GM12878 (cell line): ENCODE data around the gene TMEM272. TPM values are rescaled to one million over a fixed set of nuclear protein-coding genes. Genes with fewer than 3 reads are reported as not detected.

Source experiments
- ATAC-seq: fragments of 200-7000 bp; cut with Tn5 transposase; 3 replicates; pipeline ENCODE4 v1.9.1; 2020; ENCODE audit warnings: mild to moderate bottlenecking, moderate library complexity
- BruUV-seq: library from RNA; stranded (reverse); fragments of 400-500 nt; replicated peaks from 2 replicates; lab custom pipeline; 2021; lab: Mats Ljungman, UMichigan
- CTCF ChIA-PET: fragments of 300-600 bp; sonication (Branson Sonifier 250); formaldehyde crosslinking; extraction: SDS; loops from one replicate; lab custom pipeline; 2021; ENCODE audit warnings: inconsistent platforms; lab: Yijun Ruan, JAX
- POLR2A ChIA-PET: fragments of 350-600 bp; formaldehyde crosslinking; extraction: SDS; loops from one replicate; lab custom pipeline; 2021; ENCODE audit warnings: inconsistent platforms; lab: Charles Lee
- RAD21 ChIA-PET: fragments of 300-600 bp; sonication (Branson Sonifier 250); formaldehyde crosslinking; loops from one replicate; lab custom pipeline; 2023; ENCODE audit warnings: antibody characterized with exemption; ENCODE audit not compliant: unreplicated experiment; lab: Charles Lee
- SMC1A ChIA-PET: fragments of 300-600 bp; sonication (Branson Sonifier 250); formaldehyde crosslinking; loops from one replicate; lab custom pipeline; 2023; ENCODE audit not compliant: unreplicated experiment, uncharacterized antibody; lab: Charles Lee
- DNase-seq: peaks from one replicate; pipeline ENCODE4 v3.0.0-alpha.2; 2011; ENCODE audit warnings: low read depth, low spot score
- FAIRE-seq: peaks from 3 replicates; lab custom pipeline; 2011; peaks lifted over from hg19 to GRCh38; lab: Jason Lieb, UNC
- H2AFZ ChIP-seq: 2 replicates; pipeline ENCODE4 v1.6.0; 2011; ENCODE audit warnings: low read depth, low read length, control low read depth; ENCODE audit not compliant: control insufficient read depth
- H3K27ac ChIP-seq: 2 replicates; pipeline ENCODE4 v1.5.1; 2011; ENCODE audit warnings: control low read depth; ENCODE audit not compliant: control insufficient read depth, insufficient read depth
- H3K27me3 ChIP-seq, 2 experiments: replicated peaks in 1 of 2; 2 replicates each; pipeline versions ENCODE4 v1.6.0 to v1.6.1; 2011; ENCODE audit warnings: low read length in 1 of 2; ENCODE audit not compliant: control insufficient read depth in 2 of 2, insufficient read depth in 2 of 2
- H3K36me3 ChIP-seq, 2 experiments: 2 replicates each; pipeline ENCODE4 v1.5.1; 2011; ENCODE audit warnings: low read length in 1 of 2; ENCODE audit not compliant: control insufficient read depth in 2 of 2, insufficient read depth in 2 of 2
- H3K4me1 ChIP-seq: 2 replicates; pipeline ENCODE4 v1.6.1; 2011; ENCODE audit warnings: mild to moderate bottlenecking, low read length, moderate library complexity, mixed read lengths; ENCODE audit not compliant: control insufficient read depth, insufficient read depth
- H3K4me2 ChIP-seq: 2 replicates; pipeline ENCODE4 v1.6.0; 2011; ENCODE audit warnings: control low read depth; ENCODE audit not compliant: control insufficient read depth, insufficient read depth
- H3K4me3 ChIP-seq: fragments of 200-600 bp; sonication (generic); 2 replicates; pipeline ENCODE4 v1.5.1; 2016
- H3K79me2 ChIP-seq: 2 replicates; pipeline ENCODE4 v1.6.0; 2011; ENCODE audit warnings: low read length; ENCODE audit not compliant: control insufficient read depth, insufficient read depth
- H3K9ac ChIP-seq: 2 replicates; pipeline ENCODE4 v1.8.0; 2011; ENCODE audit warnings: low read length, control low read depth, mixed read lengths; ENCODE audit not compliant: control insufficient read depth, insufficient read depth
- H3K9me3 ChIP-seq: replicated peaks from 3 replicates; pipeline ENCODE4 v1.5.1; 2011; ENCODE audit warnings: mild to moderate bottlenecking, low read length; ENCODE audit not compliant: control insufficient read depth, insufficient read depth
- H4K20me1 ChIP-seq: 2 replicates; pipeline ENCODE4 v1.6.0; 2011; ENCODE audit not compliant: control insufficient read depth, insufficient read depth
- BCL3 ChIP-seq: IDR thresholded peaks from 2 replicates; pipeline ENCODE4 v1.6.1; 2011; ENCODE audit warnings: borderline replicate concordance, low read depth, mild to moderate bottlenecking, moderate library complexity, low read length; ENCODE audit not compliant: insufficient read depth, poor library complexity, severe bottlenecking
- CREM ChIP-seq: IDR thresholded peaks from 2 replicates; pipeline ENCODE4 v1.6.1; 2014; ENCODE audit warnings: antibody characterized with exemption, low read depth
- EED ChIP-seq: sonication (generic); IDR thresholded peaks from 2 replicates; pipeline ENCODE4 v1.6.1; 2016; ENCODE audit warnings: antibody characterized with exemption, low read depth
- JUND ChIP-seq: IDR thresholded peaks from 2 replicates; pipeline ENCODE4 v1.6.1; 2012; ENCODE audit warnings: low read depth, mild to moderate bottlenecking, low read length, improper control_type of control experiment, moderate library complexity
- PAX8 ChIP-seq: fragments of 450-650 bp; IDR thresholded peaks from 2 replicates; pipeline ENCODE4 v1.6.1; 2017; ENCODE audit warnings: mild to moderate bottlenecking, moderate library complexity
- SMAD1 ChIP-seq: fragments of 450-650 bp; IDR thresholded peaks from 2 replicates; pipeline ENCODE4 v1.6.1; 2018; ENCODE audit warnings: mild to moderate bottlenecking, low read depth; ENCODE audit not compliant: partially characterized antibody
- TAF1 ChIP-seq: IDR thresholded peaks from 2 replicates; pipeline ENCODE4 v1.6.1; 2011; ENCODE audit warnings: mild to moderate bottlenecking, low read depth, low read length, borderline replicate concordance
- TARDBP ChIP-seq: IDR thresholded peaks from 2 replicates; pipeline ENCODE4 v1.6.1; 2016; ENCODE audit warnings: borderline replicate concordance
- ZNF207 ChIP-seq: fragments of 450-650 bp; IDR thresholded peaks from 2 replicates; pipeline ENCODE4 v1.6.1; 2014; ENCODE audit warnings: antibody characterized with exemption, mild to moderate bottlenecking, borderline replicate concordance
- ZNF687 ChIP-seq: fragments of 450-650 bp; IDR thresholded peaks from 2 replicates; pipeline ENCODE4 v1.6.1; 2017; ENCODE audit warnings: mild to moderate bottlenecking, moderate library complexity
- WGBS: methylation state at CpG from one replicate; pipeline ENCODE4 v1.1.6; 2016; ENCODE audit warnings: low lambda C conversion rate; ENCODE audit not compliant: insufficient replicate concordance, insufficient coverage; ENCODE audit errors: missing lambda C conversion rate; 5-methylcytosine and 5-hydroxymethylcytosine counted together
- in situ Hi-C: fragments of 300-500 bp; cut with MboI; formaldehyde crosslinking; loops from 9 replicates; pipeline ENCODE4 v1.14.3; 2018; ENCODE audit warnings: mixed read lengths
- intact Hi-C: fragments of 100-400 bp; cut with micrococcal nuclease; formaldehyde crosslinking; loops from one replicate; pipeline ENCODE4 v1.14.2; 2022; ENCODE audit not compliant: unreplicated experiment
- polyA plus RNA-seq, 11 experiments: library from polyadenylated mRNA; depleted of rRNA in 4 of 11; unstranded in 6 of 11; stranded (reverse) in 5 of 11; fragments of >200 nt; fragmentation: Nextera tagmentation in 4 of 11; fragmentation: Illumina TruSeq in 1 of 11; extraction: Ambion mirVana in 4 of 11; extraction: Trizol in 1 of 11; gene quantifications; 1 replicate in 1 of 11; 2 replicates in 10 of 11; pipeline versions ENCODE4 v1.2.1 to v1.2.3, GENCODE V29; 2011 to 2016; ENCODE audit warnings: inconsistent platforms in 2 of 11, missing spikeins in 2 of 11, low read depth in 1 of 11
- total RNA-seq, 4 experiments: library from RNA; depleted of rRNA in 3 of 4; stranded (reverse); fragments of >200 nt in 3 of 4; fragmentation: Illumina TruSeq in 1 of 4; extraction: Trizol in 1 of 4; gene quantifications; 2 replicates each; pipeline versions ENCODE4 v1.2.1 to v1.2.3, GENCODE V29; 2013 to 2021

The TMEM272 gene
- total and polyA plus RNA-seq, 10 of the 15 experiments (the other 5 are each of a cell fraction or from before 2014, with no cell fraction given) = 0.01 to 0.04 TPM; not detected in 8

- Histone ChIP-seq H3K4me3 (no peak overlapping the region), H2AFZ (peak overlapping the region; percentile 59), H3K36me3 (no peaks in the 10 kb centered on the region), H3K27ac (no peak overlapping the region), H3K9me3 (no peaks in the 10 kb centered on the region), H3K79me2 (no peaks in the 10 kb centered on the region), H3K4me2 (no peak overlapping the region), H3K9ac (no peak overlapping the region), H4K20me1 (no peaks in the 10 kb centered on the region), H3K4me1 (no peaks in the 10 kb centered on the region), H3K27me3 (peaks cover 0 to 3% of the 10 kb centered on the region in 2 experiments; a peak in 2 of 4 replicates)
- no peak for ATAC-seq
- ChIA-PET POLR2A (no interaction called here), SMC1A (interaction anchor here (0.7 to 1.5 kb wide), 5 partner anchors 7 to 116 kb away, joined by 3 to 4 read pairs (median 3); no protein-coding TSS in a partner anchor), CTCF (interaction anchor here (0.6 to 2.9 kb wide), 20 partner anchors 8 to 560 kb away, joined by 3 to 10 read pairs (median 4); no protein-coding TSS in a partner anchor), RAD21 (interaction anchor here (1.2 kb wide), 1 partner anchor 30 kb away, joined by 3 read pairs; no protein-coding TSS in a partner anchor)
- BruUV-seq = no TSS peak
- TF ChIP-seq TARDBP = no peak
- FAIRE-seq = no peak
- no peak for DNase-seq
- 7% methylated on average over 4 of the region's 5 CpGs for WGBS
- in situ Hi-C loops = no loop called here
- intact Hi-C loops = loop anchor here (1.0 kb wide), 1 partner anchor 282 kb away; no protein-coding TSS in a partner anchor
These were observed 769 bp upstream of the TMEM272 start for GRCh38 chr13:51845574-51846318.

GRCh38 chr13:51843529-51843928 lies 1.4 kb downstream of the TMEM272 start:
- POLR2A ChIA-PET = no interaction called here
- no peak for FAIRE-seq
- in situ Hi-C loops = no loop called here
- no peak for ATAC-seq
- no peak overlapping the region for H3K9ac ChIP-seq
- no peak for DNase-seq
- CTCF ChIA-PET = interaction anchor here (1.8 to 2.9 kb wide), 3 partner anchors 9 to 33 kb away, joined by 4 to 9 read pairs (median 6); no protein-coding TSS in a partner anchor
- H3K79me2 ChIP-seq = no peaks in the 10 kb centered on the region
- no peaks in the 10 kb centered on the region for H3K4me1 ChIP-seq
- no peak overlapping the region for H3K27ac ChIP-seq
- RAD21 ChIA-PET = interaction anchor here (0.9 kb wide), 1 partner anchor 29 kb away, joined by 3 read pairs; no protein-coding TSS in a partner anchor
- H3K9me3 ChIP-seq = no peaks in the 10 kb centered on the region
- intact Hi-C loops = no loop called here
- no peak overlapping the region for H3K4me3 ChIP-seq
- H3K4me2 ChIP-seq = no peak overlapping the region
- H3K27me3 ChIP-seq = peaks cover 0 to 3% of the 10 kb centered on the region in 2 experiments; a peak in 2 of 4 replicates
- no peaks in the 10 kb centered on the region for H3K36me3 ChIP-seq
- 9% methylated on average over 3 of the region's 3 CpGs for WGBS
- H2AFZ ChIP-seq = no peak overlapping the region
- H4K20me1 ChIP-seq = no peaks in the 10 kb centered on the region
- BruUV-seq = no TSS peak
- SMC1A ChIA-PET = interaction anchor here (1.4 kb wide), 1 partner anchor 8 kb away, joined by 4 read pairs; no protein-coding TSS in a partner anchor
- no peak for TF ChIP-seq SMAD1
- no peak for TF ChIP-seq ZNF207
- TF ChIP-seq EED = no peak
- no peak for TF ChIP-seq ZNF687
- TF ChIP-seq BCL3 = no peak
- TF ChIP-seq JUND = no peak
- TF ChIP-seq PAX8 = no peak
- no peak for TF ChIP-seq TAF1
- no peak for TF ChIP-seq CREM
